ENCODE data around the gene EBNA1BP2.

DNA sequence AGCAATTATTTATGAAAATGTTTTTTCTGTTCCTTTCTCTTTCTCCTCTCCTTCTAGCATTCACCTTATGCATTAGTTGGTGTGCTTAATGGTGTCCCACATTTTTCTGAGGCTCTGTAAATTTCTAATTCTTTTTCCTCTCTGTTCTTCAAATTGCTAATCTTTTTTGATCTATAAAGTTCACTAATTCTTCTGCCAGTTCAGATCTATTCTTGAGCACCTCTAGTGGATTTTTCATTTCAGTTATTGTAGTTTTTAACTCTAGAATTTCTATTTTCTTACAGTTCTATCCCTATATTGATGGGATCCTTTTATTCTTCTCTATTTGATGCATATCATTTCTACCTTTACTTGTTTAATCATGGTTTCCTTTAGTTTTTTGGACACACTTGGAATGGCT lies 22.4 kb upstream of the EBNA1BP2 start:
- TF ChIP-seq, protein P1, sequence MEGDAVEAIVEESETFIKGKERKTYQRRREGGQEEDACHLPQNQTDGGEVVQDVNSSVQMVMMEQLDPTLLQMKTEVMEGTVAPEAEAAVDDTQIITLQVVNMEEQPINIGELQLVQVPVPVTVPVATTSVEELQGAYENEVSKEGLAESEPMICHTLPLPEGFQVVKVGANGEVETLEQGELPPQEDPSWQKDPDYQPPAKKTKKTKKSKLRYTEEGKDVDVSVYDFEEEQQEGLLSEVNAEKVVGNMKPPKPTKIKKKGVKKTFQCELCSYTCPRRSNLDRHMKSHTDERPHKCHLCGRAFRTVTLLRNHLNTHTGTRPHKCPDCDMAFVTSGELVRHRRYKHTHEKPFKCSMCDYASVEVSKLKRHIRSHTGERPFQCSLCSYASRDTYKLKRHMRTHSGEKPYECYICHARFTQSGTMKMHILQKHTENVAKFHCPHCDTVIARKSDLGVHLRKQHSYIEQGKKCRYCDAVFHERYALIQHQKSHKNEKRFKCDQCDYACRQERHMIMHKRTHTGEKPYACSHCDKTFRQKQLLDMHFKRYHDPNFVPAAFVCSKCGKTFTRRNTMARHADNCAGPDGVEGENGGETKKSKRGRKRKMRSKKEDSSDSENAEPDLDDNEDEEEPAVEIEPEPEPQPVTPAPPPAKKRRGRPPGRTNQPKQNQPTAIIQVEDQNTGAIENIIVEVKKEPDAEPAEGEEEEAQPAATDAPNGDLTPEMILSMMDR (IDR thresholded peaks at IDR 0.05; ENCODE audit: insufficient read depth, low read length, poor library complexity, severe bottlenecking) = no peak
- no peak for TF ChIP-seq EZH2phosphoT487 (conservative IDR thresholded peaks at IDR 0.05; ENCODE audit: low read length)
